Right lobe of liver (tissue), 4 donors: ENCODE measurements around the gene CLIP4.

ENCODE experiments used
- CTCF ChIP-seq, 4 donors: fragments of 200-600 bp in 3 of 4; fragments of 450-650 bp in 1 of 4; IDR thresholded peaks; one replicate each; pipeline versions ENCODE4 v1.5.1 to v1.8.0; 2016 to 2022; ENCODE audit warnings: antibody characterized with exemption in 4 of 4, mild to moderate bottlenecking in 2 of 4
- POLR2A ChIP-seq: fragments of 450-650 bp; IDR thresholded peaks from one replicate; pipeline ENCODE4 v1.6.1; 2017; ENCODE audit warnings: antibody characterized with exemption, mild to moderate bottlenecking
- donor health status: DM: no; HTN: no; CAD: no.
- donor health status: DM: no; HTN: no; CAD: no.
- donor health status: DM: no; HTN: yes; CAD: no.

DNA sequence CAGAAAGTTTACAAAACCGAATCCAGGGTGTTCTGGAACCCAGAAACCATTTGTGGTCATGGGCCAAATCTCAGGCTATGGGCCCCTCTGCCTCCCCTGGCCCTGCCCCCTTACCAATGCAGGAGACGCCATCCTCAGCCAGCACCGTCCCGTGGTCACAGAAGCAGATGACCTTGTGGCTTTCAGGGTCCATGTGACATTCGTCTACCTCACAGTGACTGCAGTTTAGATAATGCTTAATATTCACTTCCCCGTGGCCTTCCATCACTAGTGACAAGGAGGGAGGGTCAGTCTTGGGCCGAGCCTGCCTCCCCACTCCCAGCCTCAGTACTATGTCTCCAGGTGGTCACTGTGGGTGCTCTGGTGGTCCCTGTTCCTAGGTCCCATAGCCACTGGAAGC lies 111.6 kb downstream of the CLIP4 start:
- TF ChIP-seq POLR2A (no peak), CTCF (IDR thresholded peaks at IDR 0.05) (no peak)
